ENCODE measurements around the gene RNASE11. TPM values are rescaled to one million over a fixed set of nuclear protein-coding genes. Genes with fewer than 3 reads are reported as not detected.

The RNASE11 gene
- not detected in 2 replicates for total RNA-seq

DNA sequence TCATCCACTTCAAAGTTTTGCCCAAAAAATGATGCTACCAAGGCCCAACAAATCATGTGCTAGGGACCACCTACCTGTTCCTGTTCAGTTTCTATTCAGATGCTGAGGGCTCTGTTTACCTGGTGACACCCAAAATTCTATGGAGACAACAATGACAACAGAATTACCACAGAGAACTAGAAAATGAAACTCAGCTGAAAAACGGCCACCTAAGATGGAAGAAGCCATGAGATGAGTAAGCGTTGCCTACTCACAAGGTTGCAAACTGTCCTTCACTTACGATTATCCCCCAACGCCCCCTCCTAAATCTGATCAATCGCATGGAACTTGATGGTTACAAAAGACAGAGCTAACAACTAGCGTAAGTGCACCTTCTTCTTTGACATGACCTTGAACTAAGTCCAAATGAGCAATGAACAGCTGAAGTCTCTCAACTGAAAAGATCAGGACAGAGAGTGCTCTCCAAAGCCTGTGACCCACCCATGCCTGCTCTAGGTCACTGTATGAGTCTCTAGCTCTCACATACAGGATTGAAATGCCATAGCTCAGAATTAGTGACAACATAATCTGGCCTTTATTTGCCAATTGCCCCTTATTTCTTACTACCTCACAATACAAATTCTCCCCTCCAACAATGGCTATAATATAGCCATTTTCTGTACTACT lies at the start of gene RNASE11:
TSS of gene RNASE11 (minus strand) at position 513 of the 666 bp plus-strand sequence.

DNA sequence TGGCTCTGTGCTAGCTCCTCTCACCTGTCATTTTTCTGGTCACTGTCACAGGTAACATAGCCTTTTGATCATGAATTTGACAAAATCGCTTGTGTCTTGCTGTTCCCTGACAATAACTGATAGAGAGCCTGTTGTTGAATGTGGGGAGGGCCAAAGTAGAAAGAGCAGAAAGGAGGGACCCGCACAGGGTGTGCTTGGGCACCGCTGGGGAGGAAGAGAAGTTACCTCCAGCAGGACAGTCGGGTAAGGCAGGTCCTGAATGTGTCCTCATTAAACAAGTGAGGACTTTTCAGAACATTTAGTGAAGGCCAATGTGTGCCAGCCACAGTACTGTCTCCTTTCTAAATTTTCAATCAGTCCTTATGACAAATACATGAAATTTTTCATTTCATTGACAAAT lies 3.4 kb upstream of the RNASE11 start, which contains the start of gene RNASE12:
TSS of gene RNASE12 (minus strand) at position 142 of the 400 bp plus-strand sequence. CDS start 653 bp downstream, outside the sequence.

DNA sequence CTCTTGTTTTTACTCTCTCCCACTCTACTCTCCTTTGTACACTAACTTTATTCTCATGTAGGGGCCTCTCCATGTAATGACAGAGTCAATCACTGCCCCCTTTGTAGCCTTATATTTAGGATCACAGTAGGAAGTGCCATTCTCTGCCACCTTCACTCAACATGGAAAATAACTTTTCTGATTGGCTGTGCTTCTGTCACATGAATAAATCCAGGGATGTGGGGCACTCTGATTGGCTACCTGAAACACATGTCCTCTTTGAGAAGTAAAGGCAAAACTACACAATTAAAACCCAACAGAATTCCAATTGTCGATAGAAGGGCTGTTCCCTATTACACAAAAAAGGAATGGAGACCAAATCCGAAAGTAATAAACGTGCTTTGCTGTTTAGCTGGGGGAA lies 26.8 kb downstream of the RNASE11 start, which contains the start of gene RNASE9:
TSS of gene RNASE9 (minus strand) at position 87 of the 400 bp plus-strand sequence.

Other genes with a start within 250 kb of the RNASE11 start
- 5.8 and 10.5 TPM in 2 replicates for gene PARP2, start 244.4 kb downstream of the RNASE11 start, total RNA-seq
- gene TEP1, start 174.5 kb downstream of the RNASE11 start, total RNA-seq = 15.2 and 50.6 TPM in 2 replicates
- under 0.01 TPM in 2 replicates for gene KLHL33, start 151.8 kb downstream of the RNASE11 start, total RNA-seq
- 34.6 and 35.6 TPM in 2 replicates for gene OSGEP, start 133.2 kb downstream of the RNASE11 start, total RNA-seq
- gene APEX1, start 132.8 kb downstream of the RNASE11 start, total RNA-seq = 41.4 and 50.5 TPM in 2 replicates
- 19.1 and 22.0 TPM in 2 replicates for gene PIP4P1, start 126.6 kb downstream of the RNASE11 start, total RNA-seq
- 116 and 286 TPM in 2 replicates for gene PNP, start 118.6 kb downstream of the RNASE11 start, total RNA-seq
- not detected in 2 replicates for gene RNASE10, start 82.5 kb downstream of the RNASE11 start, total RNA-seq
- not detected in 2 replicates for gene RNASE9, start 27.0 kb downstream of the RNASE11 start, total RNA-seq
- not detected in 2 replicates for gene RNASE12, start 3.4 kb upstream of the RNASE11 start, total RNA-seq
- not detected in 2 replicates for gene OR6S1, start 53.7 kb upstream of the RNASE11 start, total RNA-seq
- gene RNASE4, start 96.6 kb upstream of the RNASE11 start, total RNA-seq = 4.0 and 9.3 TPM in 2 replicates
- 2.6 and 3.7 TPM in 2 replicates for gene ANG, start 100.8 kb upstream of the RNASE11 start, total RNA-seq
- gene EDDM3A, start 157.9 kb upstream of the RNASE11 start, total RNA-seq = not detected in 2 replicates
- gene EDDM3B, start 180.4 kb upstream of the RNASE11 start, total RNA-seq = not detected in 2 replicates
- not detected in 2 replicates for gene RNASE6, start 193.3 kb upstream of the RNASE11 start, total RNA-seq
- 39.1 and 99.4 TPM in 2 replicates for gene RNASE1, start 214.8 kb upstream of the RNASE11 start, total RNA-seq